GM12891 (cell line): ENCODE measurements around the gene STMND1.

Experiments used
- POLR2A ChIP-seq: IDR thresholded peaks from 2 replicates; pipeline ENCODE4 v1.6.1; 2011; ENCODE audit warnings: low read depth, low read length, control low read depth
- POLR2AphosphoS5 ChIP-seq: IDR thresholded peaks from 2 replicates; pipeline ENCODE4 v1.6.1; 2011; ENCODE audit warnings: low read depth, low read length, control low read depth
- POU2F2 ChIP-seq: IDR thresholded peaks from 2 replicates; pipeline ENCODE4 v1.6.1; 2011; ENCODE audit warnings: low read depth, mild to moderate bottlenecking, control low read depth, low read length, moderate library complexity

GRCh38 chr6:17178754-17179529, 77.1 kb downstream of the STMND1 start:
- TF ChIP-seq POLR2A (no peak), POLR2AphosphoS5 (no peak), POU2F2 (no peak)
